Retinal pigment epithelial cell (primary cell): ENCODE data around the gene ASGR2.

Experiments
- DNase-seq: peaks from one replicate; pipeline ENCODE4 v3.0.0-alpha.2; 2010; ENCODE audit warnings: low read depth
- H3K4me3 ChIP-seq: 2 replicates; pipeline ENCODE4 v1.5.1; 2011; ENCODE audit warnings: mild to moderate bottlenecking, low read length, control low read depth, moderate library complexity
- TF ChIP-seq, protein P1 (sequence below): conservative IDR thresholded peaks from 2 replicates; pipeline ENCODE4 v1.5.1; 2011; ENCODE audit warnings: low read depth, low read length, control low read depth, inconsistent platforms

The ASGR2 gene

DNA sequence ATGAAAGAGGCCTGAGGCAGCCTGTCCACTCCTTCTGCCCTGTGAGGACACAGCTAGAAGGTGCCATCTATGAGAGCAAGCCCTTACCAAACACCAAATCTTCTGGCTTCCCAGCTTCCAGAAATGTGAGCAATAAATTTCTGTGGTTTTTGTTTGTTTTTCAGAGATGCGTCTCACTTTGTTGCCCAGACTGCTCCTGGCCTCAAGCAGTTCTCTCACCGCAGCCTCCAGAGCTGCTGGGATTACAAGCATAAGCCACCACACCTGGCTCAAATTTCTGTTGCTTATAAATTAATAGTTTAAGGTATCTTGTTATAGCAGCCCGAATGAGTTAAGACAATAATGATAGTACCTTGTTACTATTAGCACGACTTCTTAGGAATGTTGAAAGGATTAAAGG is 58.2 kb downstream of the ASGR2 start:
- DNase-seq: no peak

More for the DNA sequence above, 58.2 kb downstream of the ASGR2 start:
- TF ChIP-seq, protein P1, sequence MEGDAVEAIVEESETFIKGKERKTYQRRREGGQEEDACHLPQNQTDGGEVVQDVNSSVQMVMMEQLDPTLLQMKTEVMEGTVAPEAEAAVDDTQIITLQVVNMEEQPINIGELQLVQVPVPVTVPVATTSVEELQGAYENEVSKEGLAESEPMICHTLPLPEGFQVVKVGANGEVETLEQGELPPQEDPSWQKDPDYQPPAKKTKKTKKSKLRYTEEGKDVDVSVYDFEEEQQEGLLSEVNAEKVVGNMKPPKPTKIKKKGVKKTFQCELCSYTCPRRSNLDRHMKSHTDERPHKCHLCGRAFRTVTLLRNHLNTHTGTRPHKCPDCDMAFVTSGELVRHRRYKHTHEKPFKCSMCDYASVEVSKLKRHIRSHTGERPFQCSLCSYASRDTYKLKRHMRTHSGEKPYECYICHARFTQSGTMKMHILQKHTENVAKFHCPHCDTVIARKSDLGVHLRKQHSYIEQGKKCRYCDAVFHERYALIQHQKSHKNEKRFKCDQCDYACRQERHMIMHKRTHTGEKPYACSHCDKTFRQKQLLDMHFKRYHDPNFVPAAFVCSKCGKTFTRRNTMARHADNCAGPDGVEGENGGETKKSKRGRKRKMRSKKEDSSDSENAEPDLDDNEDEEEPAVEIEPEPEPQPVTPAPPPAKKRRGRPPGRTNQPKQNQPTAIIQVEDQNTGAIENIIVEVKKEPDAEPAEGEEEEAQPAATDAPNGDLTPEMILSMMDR: no peak
- no peak overlapping the region for H3K4me3 ChIP-seq
